HG02870 (cell line): ENCODE data around the gene ATP6V1E1.
"Not testable (repeated sequence)": the region's sequence is repeated elsewhere in the genome, so short reads cannot be mapped to it uniquely, and the experiment has no call there.

Source experiments
- ATAC-seq: cut with Tn5 transposase; IDR thresholded peaks from one replicate; pipeline ENCODE4 v1.9.1; 2021; ENCODE audit warnings: mild to moderate bottlenecking, moderate library complexity; ENCODE audit not compliant: unreplicated experiment

The ATP6V1E1 gene

DNA sequence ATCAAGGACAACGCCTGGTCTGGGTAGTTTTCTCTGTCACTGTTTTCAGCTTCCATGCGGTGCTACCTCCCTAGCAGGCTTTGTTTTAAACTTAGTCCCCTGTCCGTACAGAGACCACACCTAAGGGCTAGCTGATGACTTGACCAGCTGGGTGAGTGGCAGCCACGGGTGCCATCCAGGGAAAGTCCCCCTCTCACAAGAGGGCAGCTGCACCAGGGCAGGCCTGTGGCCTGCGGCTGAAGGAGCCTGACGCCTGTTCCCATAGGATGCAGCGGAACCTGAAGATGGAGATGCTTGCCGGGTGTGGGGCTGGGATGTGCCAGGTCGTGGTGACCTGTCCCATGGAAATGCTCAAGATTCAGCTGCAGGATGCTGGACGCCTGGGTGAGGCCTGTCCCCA is 45.4 kb downstream of the ATP6V1E1 start:
- ATAC-seq: no peak

DNA sequence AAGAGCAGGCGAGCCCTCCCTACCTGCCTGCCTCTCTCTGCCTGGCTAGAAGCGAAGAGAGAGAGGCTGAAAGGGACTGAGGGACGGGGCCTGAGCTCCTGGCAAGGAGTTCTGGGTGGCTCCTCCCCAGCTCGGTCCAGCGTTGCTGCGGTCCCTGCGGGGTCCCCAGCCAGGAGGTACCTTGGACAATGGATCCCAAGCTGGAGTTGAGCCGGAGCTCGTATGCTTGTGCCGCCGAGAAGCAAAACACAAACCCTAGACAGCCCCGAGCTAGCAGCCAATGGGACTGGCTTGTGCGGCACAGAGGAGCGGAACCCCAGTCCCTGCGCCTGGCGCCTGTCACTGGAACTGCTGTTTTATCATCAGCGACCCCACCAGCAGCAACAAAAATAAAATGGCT is 46.9 kb downstream of the ATP6V1E1 start:
- ATAC-seq: no peak

DNA sequence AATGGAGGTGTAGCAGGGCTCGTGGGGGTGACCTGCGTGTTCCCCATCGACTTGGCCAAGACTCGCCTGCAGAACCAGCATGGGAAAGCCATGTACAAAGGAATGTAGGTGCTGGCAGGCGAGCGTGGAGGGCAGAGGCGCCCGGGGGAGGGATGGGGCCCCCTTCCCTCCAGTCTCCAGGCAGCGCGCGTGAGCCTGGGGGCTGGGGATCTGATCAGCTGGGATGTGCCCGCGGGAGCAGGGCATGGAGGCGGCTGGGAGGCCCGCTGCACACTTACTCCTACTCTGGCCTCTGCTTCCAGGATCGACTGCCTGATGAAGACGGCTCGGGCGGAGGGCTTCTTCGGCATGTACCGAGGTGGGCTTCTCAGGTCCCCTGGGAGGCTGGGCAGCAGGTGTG is 47.5 kb downstream of the ATP6V1E1 start:
- no peak for ATAC-seq

DNA sequence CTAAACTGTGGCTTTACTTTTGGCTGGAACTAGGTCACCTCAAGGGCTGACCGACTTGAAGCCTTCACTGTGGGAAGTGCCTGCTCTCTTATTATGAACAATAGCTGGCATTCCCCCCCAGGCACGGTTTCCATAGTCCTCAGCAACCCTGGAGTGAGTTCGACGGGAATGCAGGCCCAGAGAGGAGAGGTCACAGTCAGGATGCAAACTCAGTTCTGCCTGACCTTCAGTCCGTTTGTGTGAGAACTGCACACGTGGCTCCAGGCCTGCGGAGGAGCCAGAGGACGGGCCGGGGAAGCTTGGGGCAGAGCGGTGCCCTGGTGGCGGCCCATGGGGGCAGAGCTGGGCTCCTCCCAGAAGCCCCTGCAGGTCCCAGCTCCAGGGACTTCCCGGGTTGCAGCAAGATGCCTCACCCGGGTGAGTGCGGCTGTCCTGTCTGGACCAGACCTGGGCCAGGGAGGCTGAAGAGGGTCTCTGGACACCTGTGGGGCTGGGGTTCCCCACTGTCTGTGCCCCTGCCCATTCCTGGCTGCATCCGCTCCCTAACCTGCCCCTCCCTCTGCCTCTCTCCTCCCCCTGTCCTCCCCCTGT is 48.0 kb downstream of the ATP6V1E1 start:
- no peak for ATAC-seq

DNA sequence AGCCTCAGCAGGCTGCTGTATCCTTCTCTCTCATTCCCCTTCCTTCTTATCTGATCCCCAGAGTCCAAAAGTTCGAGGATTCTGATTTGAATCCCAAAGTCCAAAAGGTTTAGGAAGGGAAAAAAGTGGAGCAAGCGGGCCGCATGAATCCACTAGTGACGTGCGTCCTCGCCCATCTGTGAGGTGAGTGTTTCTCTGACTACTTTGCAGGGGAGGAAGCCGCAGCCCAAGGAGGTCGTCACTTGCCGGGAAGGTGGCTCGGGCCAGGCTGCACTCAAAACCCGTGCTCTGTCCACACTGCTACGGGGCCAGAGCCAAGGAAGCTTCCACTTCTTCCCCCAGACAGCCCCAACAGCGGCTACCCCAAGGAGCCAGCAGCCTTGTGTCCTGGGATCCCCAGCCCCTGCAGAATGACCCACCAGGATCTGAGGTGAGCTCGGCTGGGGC is 49.0 kb downstream of the ATP6V1E1 start:
- ATAC-seq: no peak

DNA sequence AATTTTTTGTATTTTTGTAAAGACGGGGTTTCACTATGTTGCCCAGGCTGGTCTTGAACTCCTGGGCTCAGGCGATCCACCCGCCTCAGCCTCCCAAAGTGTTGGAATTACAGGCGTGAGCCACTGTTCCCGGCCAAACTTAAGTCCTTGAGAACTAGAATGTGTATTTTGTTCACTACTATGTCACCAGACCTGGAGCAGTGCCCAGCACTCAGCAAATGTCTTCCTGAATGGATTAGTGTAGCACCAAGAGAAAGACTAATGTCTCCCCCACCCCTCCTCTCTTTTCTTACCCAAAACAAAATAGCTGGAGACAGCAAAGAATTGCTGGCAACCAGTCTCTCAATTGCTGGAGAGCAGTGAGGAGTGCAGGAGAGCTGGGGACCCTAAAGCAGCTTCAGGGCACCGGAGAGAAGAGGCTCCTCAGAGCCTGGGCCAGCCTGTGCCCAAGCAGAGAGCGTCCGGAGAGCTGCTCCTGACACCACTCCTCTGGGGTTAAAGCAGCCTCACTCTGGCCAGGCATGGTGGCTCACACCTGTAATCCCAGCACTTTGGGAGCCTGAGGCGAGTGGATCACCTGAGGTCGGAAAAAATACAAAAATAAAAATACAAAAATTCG is 50.3 kb downstream of the ATP6V1E1 start:
- ATAC-seq: no peak

DNA sequence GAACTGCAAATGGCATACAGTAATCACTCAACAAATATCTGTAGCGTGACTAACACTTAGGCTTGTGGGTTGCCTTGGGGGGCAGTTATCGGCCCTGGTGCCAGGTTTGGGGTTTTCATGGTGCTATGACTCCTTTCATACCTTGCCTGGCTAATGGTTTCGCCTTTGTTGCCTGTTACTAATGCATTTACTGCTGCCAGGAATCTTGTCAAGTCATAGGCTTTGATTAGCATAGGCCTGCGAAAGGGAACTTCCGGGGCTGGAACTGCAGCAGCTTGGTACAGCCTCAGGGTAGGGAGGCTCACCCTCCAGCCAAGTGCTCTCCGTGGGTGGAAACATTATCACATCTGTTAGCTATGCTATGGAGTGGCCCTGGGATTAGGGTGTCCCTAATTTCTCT is 52.1 kb downstream of the ATP6V1E1 start:
- ATAC-seq: no peak

DNA sequence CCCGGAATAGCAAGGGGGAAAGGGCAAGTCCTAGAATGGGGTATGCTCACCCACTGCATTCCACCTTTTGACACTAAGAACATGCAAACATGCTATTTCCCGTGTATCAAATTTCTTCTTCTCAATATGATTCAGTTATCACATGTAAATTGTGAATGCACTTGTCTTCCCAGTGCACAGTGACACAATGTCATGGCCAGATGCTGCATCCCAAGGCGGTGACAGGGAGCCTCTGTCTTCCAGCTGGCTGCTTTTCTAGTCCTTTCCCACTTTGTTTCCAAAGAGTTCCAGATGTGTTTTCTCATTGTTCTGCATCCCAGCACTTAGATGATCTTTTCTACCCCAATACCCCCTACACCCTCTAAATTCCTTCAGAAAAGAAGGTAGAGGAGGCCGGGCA is 52.9 kb downstream of the ATP6V1E1 start:
- ATAC-seq: no peak

DNA sequence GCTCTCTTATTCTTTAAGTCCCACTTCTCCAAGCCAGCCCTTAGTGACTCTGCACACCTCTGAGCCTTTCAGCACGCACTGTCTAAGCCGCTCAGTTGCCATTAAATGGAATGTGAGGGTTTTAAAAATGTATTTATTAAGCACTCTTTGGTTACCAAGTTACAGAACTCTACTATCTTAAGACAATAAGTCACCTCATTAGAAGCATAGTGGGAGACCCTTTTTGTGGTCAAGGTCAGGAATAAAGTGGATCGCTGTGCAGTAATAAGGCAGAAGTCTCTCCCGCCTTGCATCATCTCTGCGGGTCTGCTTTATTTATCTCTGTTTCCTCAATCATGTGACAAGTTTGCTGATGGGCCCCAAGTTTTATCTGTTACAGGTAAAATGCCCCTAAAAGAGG is 53.4 kb downstream of the ATP6V1E1 start:
- no peak for ATAC-seq

DNA sequence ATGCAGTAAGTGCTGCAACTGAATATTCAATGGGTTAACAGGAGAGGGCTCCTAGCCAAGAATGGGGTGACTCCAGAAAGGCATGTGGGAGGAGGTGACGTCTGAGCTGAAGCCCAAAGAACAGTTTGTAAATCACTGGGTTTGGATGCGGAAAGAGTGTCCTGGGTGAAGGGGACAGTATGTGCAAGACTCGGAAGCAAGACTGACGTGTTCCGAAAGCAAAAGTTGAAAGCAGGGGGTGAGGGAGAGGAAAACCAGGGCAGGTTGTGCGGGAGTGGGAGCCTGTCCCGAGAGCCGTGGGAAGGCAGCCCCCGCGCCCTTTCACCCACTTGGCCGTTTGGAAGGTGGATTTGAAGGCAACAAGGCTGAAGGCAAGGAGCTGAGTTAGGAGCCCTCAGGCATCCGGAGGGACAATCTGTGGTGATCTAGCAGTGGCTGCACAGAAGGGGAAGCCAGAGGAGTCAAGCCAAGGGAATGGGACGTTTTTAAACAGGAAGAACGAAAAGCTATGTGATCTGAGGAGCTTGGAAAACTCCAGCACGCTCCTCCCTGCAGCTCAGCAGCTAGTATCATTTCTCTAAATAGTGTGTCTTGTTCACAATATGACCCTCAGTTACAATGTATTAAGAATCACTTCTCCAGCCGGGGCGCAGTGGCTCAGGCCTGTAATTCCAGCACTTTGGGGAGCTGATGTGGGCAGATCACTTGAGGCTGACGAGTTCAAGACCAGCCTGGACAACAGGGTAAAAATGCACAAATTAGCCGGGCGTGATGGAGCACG is 57.5 kb downstream of the ATP6V1E1 start:
- no peak for ATAC-seq

DNA sequence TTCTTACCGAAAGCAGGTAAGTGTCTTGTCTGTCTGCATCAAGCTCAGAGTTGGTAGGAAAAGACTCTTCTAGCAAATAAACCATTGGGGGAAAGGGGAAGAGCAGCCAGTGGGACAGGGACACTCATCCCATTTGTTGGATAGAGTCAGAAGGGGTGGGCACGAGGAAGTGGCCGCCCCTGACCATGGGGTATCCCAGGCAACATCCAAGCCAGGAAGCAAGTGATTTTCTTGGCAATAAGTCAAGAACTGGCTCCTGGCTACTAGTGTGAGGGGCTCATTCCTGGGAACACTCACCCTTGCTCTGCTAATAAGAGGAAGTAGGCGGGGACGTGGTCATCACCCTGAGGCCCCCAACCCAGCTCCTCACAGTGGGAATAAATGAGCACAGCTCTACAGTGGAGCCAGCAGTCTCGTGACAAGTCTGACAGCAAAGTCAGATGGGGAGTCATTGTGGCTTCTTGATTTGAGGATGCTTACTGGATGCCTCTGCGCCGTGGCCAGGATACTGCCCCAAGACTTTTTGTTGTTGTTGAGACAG is 58.5 kb downstream of the ATP6V1E1 start:
- ATAC-seq: no peak

DNA sequence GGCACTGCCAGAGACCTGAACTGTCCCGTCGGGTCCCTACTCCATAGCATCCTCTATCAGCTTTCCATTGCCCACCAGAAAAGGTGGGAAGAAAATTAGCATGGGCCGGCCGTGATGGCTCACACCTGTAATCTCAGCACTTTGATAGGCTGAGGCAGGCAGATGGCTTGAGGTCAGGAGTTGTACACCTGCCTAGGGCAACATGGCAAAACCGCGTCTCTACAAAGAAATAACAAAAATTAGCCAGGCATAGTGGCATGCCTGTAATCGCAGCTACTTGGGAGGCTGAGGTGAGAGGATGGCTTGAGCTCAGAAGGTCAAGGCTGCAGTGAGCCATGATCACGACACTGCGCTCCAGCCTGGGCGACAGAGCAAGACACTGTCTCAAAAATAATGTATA is 61.8 kb downstream of the ATP6V1E1 start:
- no peak for ATAC-seq

DNA sequence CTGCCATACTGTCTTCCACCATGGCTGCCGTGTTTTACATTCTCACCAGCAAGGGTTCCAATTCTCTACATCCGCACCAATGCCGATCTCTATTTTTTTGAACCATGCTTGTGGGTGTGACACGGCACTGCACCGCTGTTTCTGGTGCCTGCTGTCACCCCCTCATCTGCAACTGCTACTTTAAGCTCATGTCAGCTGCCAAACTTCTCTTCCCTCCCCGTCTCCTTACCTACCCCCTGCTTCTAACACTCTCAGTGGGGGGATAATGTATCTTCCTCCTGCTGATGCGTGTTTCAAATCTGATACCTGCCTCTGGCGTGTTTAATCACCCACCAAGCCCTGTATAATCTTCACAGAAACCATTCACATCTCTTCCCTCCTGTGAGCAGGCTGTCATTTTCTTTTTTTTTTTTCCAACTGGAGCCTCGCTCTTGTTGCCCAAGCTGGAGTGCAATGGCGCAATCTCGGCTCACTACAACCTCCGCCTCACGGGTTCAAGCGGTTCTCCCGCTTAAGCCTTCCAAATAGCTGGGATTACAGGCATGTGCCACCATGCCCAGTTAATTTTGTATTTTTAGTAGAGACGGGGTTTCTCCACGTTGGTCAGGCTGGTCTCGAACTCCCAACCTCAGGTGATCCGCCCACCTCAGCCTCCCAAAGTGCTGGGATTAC is 62.4 kb downstream of the ATP6V1E1 start:
- ATAC-seq: not testable (repeated sequence)

DNA sequence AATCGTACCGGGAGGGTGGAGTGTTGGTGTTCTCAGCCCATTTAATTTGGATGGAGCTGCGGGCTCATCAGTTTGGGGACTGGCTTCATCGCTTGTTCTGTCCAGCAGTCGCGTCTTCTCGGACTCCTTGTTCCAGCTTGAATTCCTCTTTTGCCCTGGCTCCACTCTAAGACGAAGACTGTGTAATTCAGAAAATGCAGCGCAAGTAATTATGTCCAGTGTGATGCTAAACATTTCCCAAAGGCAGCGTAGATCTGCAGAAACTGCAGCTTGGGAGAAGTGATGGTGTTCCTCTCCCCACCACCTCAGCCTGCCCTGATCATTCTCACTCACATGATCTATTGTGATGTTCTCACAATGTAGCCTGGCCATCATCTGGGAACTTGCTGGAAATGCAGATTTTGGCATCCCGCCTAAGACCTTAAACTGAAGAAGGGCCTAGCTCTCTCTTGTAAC is 64.6 kb downstream of the ATP6V1E1 start:
- no peak for ATAC-seq

DNA sequence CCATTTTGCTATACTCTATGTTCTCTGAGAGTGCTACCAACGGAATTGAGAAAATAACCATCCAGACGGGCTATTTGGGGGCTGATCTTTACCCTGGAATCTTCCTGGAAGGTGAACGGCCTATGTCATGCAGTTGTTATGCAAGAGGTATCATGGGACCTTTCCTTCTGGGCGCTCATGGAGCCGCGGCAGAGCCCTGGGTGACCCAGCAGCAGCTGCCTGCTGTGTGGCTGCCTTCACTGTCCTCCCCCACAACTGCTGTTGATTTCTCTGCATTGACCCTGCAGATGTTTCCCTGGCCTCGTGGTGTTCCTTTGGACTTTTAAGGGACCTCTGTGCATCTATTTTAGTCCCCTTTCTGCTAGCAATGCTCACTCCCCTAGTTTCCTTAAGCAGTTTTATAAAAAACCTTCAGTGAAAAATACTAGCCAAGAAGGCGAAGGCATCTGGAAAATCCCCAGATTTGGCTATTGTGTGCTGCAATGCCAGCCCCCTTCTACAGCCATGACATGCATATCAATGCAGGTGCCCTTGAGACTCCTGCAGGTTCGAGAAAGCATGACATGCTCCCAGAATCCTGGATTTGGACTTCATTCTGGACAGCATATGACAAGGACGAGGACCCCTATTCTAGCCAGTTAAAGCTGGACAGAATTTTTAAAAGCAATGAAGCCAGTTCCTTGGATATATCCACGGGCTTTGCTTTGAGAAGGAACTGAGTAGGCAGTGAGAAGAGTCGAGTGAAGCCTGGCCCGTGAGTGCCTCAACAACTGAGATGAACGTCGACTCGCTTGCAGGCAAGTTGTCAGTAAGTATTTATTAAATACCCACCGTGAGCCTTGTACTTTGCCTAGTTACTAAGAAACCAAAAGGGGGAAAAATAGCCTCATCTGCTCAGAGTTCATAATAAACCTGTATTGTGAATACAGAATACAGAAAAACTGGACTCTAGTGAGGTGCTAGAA is 65.4 kb downstream of the ATP6V1E1 start, which contains the start of gene SLC25A18:
Gene SLC25A18, plus strand, starts transcription at position 593 of the 965 bp plus-strand sequence. CDS start 16,447 bp downstream, outside the sequence.
- ATAC-seq: no peak

DNA sequence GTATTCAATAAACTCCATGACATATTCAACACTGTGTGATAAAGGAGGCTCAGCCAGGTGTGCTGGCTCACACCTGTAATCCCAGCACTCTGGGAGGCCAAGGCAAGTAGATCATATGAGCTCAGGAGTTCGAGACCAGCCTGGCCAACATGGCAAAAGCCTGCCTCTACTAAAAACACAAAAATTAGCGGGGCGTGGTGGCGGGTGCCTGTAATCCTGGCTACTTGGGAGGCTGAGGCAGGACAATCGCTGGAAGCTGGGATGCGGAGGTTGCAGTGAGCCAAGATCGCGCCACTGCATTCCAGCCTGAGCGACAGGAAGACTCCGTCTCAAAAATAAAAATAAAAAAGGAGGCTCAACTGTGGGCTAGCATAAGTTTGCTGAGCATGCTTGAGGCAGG is 69.4 kb downstream of the ATP6V1E1 start:
- ATAC-seq: no peak

DNA sequence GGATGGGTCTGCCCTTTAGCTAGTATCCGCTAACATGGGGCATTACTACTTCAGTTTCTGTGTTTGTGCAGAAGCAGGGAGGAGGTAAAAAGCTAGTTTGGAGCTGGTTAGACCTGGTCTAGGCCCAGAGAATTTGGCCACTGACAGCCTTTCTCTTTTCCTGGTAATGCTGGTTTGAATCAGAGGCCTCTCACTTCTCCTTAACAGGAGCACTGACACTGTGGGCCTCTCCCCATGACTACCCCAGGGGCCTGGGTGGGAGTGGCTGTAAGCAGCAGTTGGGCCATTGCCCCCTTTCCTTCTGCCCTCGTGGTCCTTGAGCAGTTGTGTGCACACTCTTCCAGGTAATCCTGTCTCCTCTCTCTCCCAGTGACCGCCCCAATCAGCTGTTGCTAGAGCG is 73.7 kb downstream of the ATP6V1E1 start:
- no peak for ATAC-seq

DNA sequence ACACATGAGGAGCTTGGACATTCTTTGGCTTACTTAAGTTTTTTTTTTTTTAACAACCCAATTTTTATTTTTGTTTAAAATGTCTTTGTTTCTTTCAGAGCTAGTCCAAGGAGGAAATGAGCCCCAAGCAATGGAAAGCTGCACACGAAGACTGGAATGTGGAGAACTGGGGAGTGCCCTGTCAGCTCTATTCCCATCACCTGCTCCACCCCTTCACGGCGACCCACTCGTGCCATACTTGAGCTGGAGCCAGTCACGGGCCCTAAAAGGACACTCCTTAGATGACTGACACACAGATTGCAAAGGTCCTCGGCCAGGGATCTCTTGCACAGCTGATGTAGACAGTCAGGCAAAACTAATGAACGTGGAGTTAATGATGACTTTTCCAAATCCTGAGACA is 75.8 kb downstream of the ATP6V1E1 start:
- ATAC-seq: no peak

DNA sequence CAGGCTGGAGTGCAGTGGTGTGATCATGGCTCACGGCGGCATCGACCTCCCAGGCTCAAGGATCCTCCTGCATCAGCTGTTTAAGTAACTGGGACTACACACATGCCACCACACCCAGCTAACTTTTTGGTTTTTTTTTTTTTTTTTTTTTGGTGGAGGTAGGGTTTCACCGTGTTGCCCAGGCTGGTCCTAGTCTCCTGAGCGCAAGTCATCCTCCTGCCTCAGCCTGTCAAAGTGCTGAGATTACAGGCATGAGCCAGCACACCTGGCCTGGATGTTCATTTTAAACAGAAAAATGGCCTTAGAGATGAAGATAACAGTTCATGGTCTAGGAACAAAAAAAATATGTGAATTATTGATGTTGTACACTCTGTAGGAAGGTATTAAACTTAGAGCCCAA is 78.9 kb downstream of the ATP6V1E1 start:
- ATAC-seq: no peak

DNA sequence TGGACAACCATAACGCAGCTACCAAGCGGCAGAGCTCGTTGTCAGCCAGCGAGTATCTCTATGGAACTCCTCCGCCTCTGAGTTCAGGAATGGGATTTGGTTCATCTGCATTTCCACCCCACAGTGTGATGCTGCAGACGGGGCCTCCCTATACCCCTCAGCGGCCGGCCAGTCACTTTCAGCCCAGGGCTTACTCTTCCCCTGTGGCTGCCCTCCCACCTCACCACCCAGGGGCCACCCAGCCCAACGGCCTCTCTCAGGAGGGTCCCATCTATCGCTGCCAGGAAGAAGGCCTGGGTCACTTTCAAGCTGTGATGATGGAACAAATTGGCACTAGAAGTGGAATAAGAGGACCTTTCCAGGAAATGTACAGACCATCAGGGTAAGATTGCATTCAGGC is 79.4 kb downstream of the ATP6V1E1 start:
- ATAC-seq: no peak
